ENCODE measurements around the gene PRRG1.

GRCh38 chrX:37320541-37321203, 28.5 kb upstream of the PRRG1 start:
- TF ChIP-seq CTCF (conservative IDR thresholded peaks at IDR 0.05 in 1 of 2, IDR thresholded peaks at IDR 0.05 in 1 of 2; ENCODE audit: low read depth in 1 of 2, low read length in 2 of 2) (no peak), EZH2 (IDR thresholded peaks at IDR 0.05; ENCODE audit: low read length, missing control alignments) (no peak)

Data from fibroblast of lung (primary cell).